Measurements from ENCODE around the gene ZNF215.
"Not testable (repeated sequence)": the region's sequence is repeated elsewhere in the genome, so short reads cannot be mapped to it uniquely, and the experiment has no call there.

Gene ZNF215

DNA sequence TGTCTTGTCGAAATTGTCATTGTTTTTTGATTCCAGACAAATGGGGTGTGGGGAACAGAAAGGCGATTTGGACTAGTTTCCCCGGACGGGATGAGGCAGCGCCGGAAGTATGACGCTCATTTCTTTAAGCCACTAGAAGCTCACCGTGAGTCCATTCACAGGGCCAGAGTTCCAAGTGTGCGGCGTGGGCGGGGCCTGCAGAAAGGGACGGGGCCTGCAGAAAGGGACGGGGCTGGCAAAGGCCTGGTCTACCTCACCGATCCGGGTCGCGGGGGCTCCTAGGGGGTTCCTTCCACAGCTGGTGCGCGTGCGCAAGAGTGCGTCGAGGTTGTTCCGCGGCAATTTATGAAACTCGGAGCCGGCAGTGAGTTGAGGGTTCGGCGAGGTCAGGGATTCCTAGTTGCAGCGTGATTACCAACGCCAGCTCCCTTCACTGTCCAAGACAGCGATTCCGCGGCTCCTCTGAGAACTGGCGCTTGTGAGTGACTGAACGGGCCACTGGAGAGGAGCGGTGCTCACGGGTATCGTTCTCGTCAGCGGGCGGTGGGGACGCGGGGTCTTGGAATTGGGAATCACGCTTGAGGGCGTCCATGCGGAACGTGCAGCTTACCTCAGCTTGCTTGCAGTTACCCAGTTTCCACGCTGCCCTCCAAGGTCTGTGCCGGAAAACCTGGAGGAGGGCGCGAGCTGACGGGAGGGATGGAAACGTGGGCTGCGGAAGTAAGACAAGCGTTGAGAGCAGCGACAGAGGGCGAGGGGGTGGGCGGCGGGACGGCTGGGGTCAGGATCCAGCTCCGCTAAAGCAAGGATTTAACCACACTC, at the start of gene ZNF215:
Gene ZNF215 (plus strand): TSS at position 219 of the 822 bp plus-strand sequence. CDS start 5,847 bp downstream, outside the sequence.
- no peaks in the 10 kb centered on the region for H3K36me3 ChIP-seq (ENCODE audit: control insufficient read depth in 2 of 2, insufficient read depth in 2 of 2, low read length in 2 of 2)
- H3K9me3 ChIP-seq (ENCODE audit: control insufficient read depth in 2 of 2, low read length in 2 of 2) = no peaks in the 10 kb centered on the region
- peak within 1 kb of the TSS; percentile 78 to 80 for H3K4me3 ChIP-seq (ENCODE audit: low read length in 2 of 2)
- peak within 1 kb of the TSS; percentile 39 to 48 for H3K9ac ChIP-seq (ENCODE audit: low read length in 2 of 2)
- peaks cover 0 to 15% of the 10 kb centered on the region in 2 donors for H3K27me3 ChIP-seq (ENCODE audit: control insufficient read depth in 1 of 2, insufficient read depth in 2 of 2, low read length in 2 of 2)
- no peak within 1 kb of the TSS for H3K27ac ChIP-seq (ENCODE audit: low read length)
- peaks cover 6% of the 10 kb centered on the region for H3K4me1 ChIP-seq (ENCODE audit: control insufficient read depth, insufficient read depth, low read length)

GRCh38 chr11:6876914-6877313, 49.3 kb upstream of the ZNF215 start:
- H3K27me3 ChIP-seq (ENCODE audit: control insufficient read depth in 1 of 2, insufficient read depth in 2 of 2, low read length in 2 of 2) = no peaks in the 10 kb centered on the region
- H3K36me3 ChIP-seq (ENCODE audit: control insufficient read depth in 2 of 2, insufficient read depth in 2 of 2, low read length in 2 of 2) = no peaks in the 10 kb centered on the region
- no peak overlapping the region for H3K4me3 ChIP-seq (ENCODE audit: low read length in 2 of 2)
- H3K4me1 ChIP-seq (ENCODE audit: control insufficient read depth, insufficient read depth, low read length) = no peaks in the 10 kb centered on the region
- no peak overlapping the region for H3K9ac ChIP-seq (ENCODE audit: low read length in 2 of 2)
- no peak overlapping the region for H3K27ac ChIP-seq (ENCODE audit: low read length)
- H3K9me3 ChIP-seq (ENCODE audit: control insufficient read depth in 2 of 2, low read length in 2 of 2) = peaks cover 0 to 5% of the 10 kb centered on the region in 2 donors

DNA sequence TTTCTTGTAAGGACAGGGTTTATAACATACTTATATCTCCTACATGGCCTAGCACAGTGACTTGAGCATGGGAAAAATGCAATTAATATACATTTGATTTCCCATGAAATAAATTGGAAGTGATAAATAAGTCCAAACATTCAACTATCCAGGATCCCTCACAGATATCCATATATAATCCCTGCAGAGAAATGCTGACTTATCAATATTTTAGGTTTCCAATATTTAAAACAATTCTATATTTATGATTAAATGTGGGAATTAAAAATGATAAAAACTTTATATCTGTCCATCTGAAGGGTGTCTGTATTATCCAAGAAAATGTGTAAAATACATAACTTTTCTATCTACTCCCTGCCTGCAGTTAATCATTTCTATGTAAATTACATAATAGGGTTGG, 43.5 kb upstream of the ZNF215 start:
- no peaks in the 10 kb centered on the region for H3K9me3 ChIP-seq (ENCODE audit: control insufficient read depth in 2 of 2, low read length in 2 of 2)
- H3K27ac ChIP-seq (ENCODE audit: low read length) = no peak overlapping the region
- no peak overlapping the region for H3K9ac ChIP-seq (ENCODE audit: low read length in 2 of 2)
- peaks cover 0 to 2% of the 10 kb centered on the region in 2 donors for H3K27me3 ChIP-seq (ENCODE audit: control insufficient read depth in 1 of 2, insufficient read depth in 2 of 2, low read length in 2 of 2)
- no peaks in the 10 kb centered on the region for H3K4me1 ChIP-seq (ENCODE audit: control insufficient read depth, insufficient read depth, low read length)
- no peak overlapping the region for H3K4me3 ChIP-seq (ENCODE audit: low read length in 2 of 2)
- H3K36me3 ChIP-seq (ENCODE audit: control insufficient read depth in 2 of 2, insufficient read depth in 2 of 2, low read length in 2 of 2) = no peaks in the 10 kb centered on the region

DNA sequence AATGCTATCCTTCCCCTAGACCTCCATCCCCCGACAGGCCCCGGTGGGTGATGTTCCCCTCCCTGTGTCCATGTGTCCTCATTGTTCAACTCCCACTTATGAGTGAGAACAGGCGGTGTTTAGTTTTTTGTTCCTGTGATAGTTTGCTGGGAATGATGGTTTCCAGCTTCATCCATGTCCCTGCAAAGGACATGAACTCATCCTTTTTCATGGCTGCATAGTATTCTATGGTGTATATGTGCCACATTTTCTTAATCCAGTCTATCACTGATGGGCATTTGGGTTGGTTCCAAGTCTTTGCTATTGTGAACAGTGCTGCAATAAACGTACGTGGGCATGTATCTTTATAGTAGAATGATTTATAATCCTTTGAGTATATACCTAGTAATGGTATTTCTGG, 38.5 kb upstream of the ZNF215 start:
- H3K27ac ChIP-seq (ENCODE audit: low read length); H3K9ac ChIP-seq (ENCODE audit: low read length in 2 of 2); H3K36me3 ChIP-seq (ENCODE audit: control insufficient read depth in 2 of 2, insufficient read depth in 2 of 2, low read length in 2 of 2): not testable (repeated sequence)

DNA sequence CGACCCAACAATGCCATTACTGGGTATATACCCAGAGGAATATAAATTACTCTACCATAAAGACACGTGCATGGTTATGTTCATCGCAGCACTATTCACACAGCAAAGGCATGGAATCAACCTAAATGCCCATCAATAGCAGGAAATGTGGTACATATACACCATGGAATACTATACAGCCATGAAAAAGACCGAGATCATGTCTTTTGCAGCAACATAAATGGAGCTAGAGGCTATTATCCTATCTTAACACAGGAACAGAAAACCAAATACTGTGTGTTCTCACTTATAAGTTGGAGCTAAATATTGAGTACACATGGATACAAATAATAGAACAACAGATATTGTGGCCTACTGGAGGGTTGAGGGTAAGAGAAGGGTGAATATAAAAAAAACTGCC, 37.4 kb upstream of the ZNF215 start:
- no peaks in the 10 kb centered on the region for H3K36me3 ChIP-seq (ENCODE audit: control insufficient read depth in 2 of 2, insufficient read depth in 2 of 2, low read length in 2 of 2)

More for the DNA sequence above, 38.5 kb upstream of the ZNF215 start:
- H3K4me3 ChIP-seq (ENCODE audit: low read length in 2 of 2); H3K4me1 ChIP-seq (ENCODE audit: control insufficient read depth, insufficient read depth, low read length); H3K9me3 ChIP-seq (ENCODE audit: control insufficient read depth in 2 of 2, low read length in 2 of 2); H3K27me3 ChIP-seq (ENCODE audit: control insufficient read depth in 1 of 2, insufficient read depth in 2 of 2, low read length in 2 of 2): not testable (repeated sequence)

DNA sequence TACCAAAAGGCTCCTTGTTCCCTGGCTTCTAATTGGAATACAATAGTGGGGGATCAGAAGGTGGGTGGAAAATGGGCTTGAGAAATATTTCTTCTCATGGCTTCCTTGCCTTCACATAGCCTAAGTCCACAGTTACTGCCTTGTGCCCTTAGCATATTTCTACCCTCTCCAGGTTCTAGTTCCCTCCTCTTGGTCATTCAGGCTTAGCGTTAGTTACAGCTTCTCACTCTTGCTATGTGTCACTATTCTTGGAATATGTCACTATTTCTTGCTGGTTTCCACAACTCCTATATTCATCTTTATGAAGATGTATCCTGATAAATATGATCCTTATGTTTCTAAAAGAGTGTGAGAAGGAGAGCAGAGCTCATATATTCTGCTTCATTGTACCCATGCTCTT, 36.4 kb upstream of the ZNF215 start:
- no peak overlapping the region for H3K9ac ChIP-seq (ENCODE audit: low read length in 2 of 2)

More for the DNA sequence above, 37.4 kb upstream of the ZNF215 start:
- no peak overlapping the region for H3K4me3 ChIP-seq (ENCODE audit: low read length in 2 of 2)
- H3K27me3 ChIP-seq (ENCODE audit: control insufficient read depth in 1 of 2, insufficient read depth in 2 of 2, low read length in 2 of 2) = peaks cover 0 to 2% of the 10 kb centered on the region in 2 donors
- H3K9me3 ChIP-seq (ENCODE audit: control insufficient read depth in 2 of 2, low read length in 2 of 2) = peaks cover 0 to 3% of the 10 kb centered on the region in 2 donors
- H3K4me1 ChIP-seq (ENCODE audit: control insufficient read depth, insufficient read depth, low read length) = no peaks in the 10 kb centered on the region
- no peak overlapping the region for H3K27ac ChIP-seq (ENCODE audit: low read length)
- H3K9ac ChIP-seq (ENCODE audit: low read length in 2 of 2) = no peak overlapping the region

GRCh38 chr11:6892400-6892799, 33.8 kb upstream of the ZNF215 start, which contains the start of gene OR2D2:
Gene OR2D2, minus strand, starts transcription at chr11:6892500. Its CDS starts 0 bp downstream, at chr11:6892500.
- H3K9me3 ChIP-seq (ENCODE audit: control insufficient read depth in 2 of 2, low read length in 2 of 2) = peaks cover 0 to 3% of the 10 kb centered on the region in 2 donors
- H3K9ac ChIP-seq (ENCODE audit: low read length in 2 of 2) = no peak within 1 kb of the TSS
- no peak within 1 kb of the TSS for H3K4me3 ChIP-seq (ENCODE audit: low read length in 2 of 2)
- no peaks in the 10 kb centered on the region for H3K4me1 ChIP-seq (ENCODE audit: control insufficient read depth, insufficient read depth, low read length)
- peaks cover 0 to 2% of the 10 kb centered on the region in 2 donors for H3K27me3 ChIP-seq (ENCODE audit: control insufficient read depth in 1 of 2, insufficient read depth in 2 of 2, low read length in 2 of 2)
- H3K36me3 ChIP-seq (ENCODE audit: control insufficient read depth in 2 of 2, insufficient read depth in 2 of 2, low read length in 2 of 2) = no peaks in the 10 kb centered on the region
- no peak within 1 kb of the TSS for H3K27ac ChIP-seq (ENCODE audit: low read length)

More for the DNA sequence above, 36.4 kb upstream of the ZNF215 start:
- H3K4me3 ChIP-seq (ENCODE audit: low read length in 2 of 2) = no peak overlapping the region
- peaks cover 0 to 2% of the 10 kb centered on the region in 2 donors for H3K27me3 ChIP-seq (ENCODE audit: control insufficient read depth in 1 of 2, insufficient read depth in 2 of 2, low read length in 2 of 2)
- H3K27ac ChIP-seq (ENCODE audit: low read length) = no peak overlapping the region
- no peaks in the 10 kb centered on the region for H3K36me3 ChIP-seq (ENCODE audit: control insufficient read depth in 2 of 2, insufficient read depth in 2 of 2, low read length in 2 of 2)
- peaks cover 0 to 3% of the 10 kb centered on the region in 2 donors for H3K9me3 ChIP-seq (ENCODE audit: control insufficient read depth in 2 of 2, low read length in 2 of 2)
- no peaks in the 10 kb centered on the region for H3K4me1 ChIP-seq (ENCODE audit: control insufficient read depth, insufficient read depth, low read length)

DNA sequence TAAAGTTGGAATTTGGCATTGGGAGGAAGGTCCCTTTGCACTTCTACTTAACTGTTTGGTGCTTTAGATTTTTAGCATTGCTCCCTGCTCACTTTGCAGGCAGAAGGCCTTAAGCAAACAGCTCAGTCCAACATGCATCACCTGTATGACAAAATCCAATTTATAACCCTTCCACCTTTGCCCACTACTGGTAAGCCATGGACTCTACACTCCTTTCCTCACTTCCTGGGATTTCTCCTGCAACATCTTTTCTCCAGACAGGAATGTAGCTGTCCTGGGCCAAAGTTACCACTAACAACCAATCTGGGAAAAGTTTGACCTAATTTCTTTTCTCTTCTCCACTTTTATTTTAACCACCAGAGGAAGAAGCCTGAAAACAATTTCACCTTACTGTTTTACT, 32.1 kb upstream of the ZNF215 start:
- Histone ChIP-seq H3K36me3 (ENCODE audit: control insufficient read depth in 2 of 2, insufficient read depth in 2 of 2, low read length in 2 of 2) (no peaks in the 10 kb centered on the region), H3K4me3 (ENCODE audit: low read length in 2 of 2) (no peak overlapping the region), H3K9ac (ENCODE audit: low read length in 2 of 2) (no peak overlapping the region), H3K27me3 (ENCODE audit: control insufficient read depth in 1 of 2, insufficient read depth in 2 of 2, low read length in 2 of 2) (peaks cover 0 to 2% of the 10 kb centered on the region in 2 donors), H3K9me3 (ENCODE audit: control insufficient read depth in 2 of 2, low read length in 2 of 2) (no peaks in the 10 kb centered on the region), H3K4me1 (ENCODE audit: control insufficient read depth, insufficient read depth, low read length) (no peaks in the 10 kb centered on the region), H3K27ac (ENCODE audit: low read length) (no peak overlapping the region)

- Histone ChIP-seq H3K27me3 (ENCODE audit: control insufficient read depth in 1 of 2, insufficient read depth in 2 of 2, low read length in 2 of 2) (peaks cover 0 to 2% of the 10 kb centered on the region in 2 donors), H3K4me1 (ENCODE audit: control insufficient read depth, insufficient read depth, low read length) (no peaks in the 10 kb centered on the region), H3K27ac (ENCODE audit: low read length) (no peak overlapping the region), H3K36me3 (ENCODE audit: control insufficient read depth in 2 of 2, insufficient read depth in 2 of 2, low read length in 2 of 2) (no peaks in the 10 kb centered on the region), H3K4me3 (ENCODE audit: low read length in 2 of 2) (no peak overlapping the region), H3K9me3 (ENCODE audit: control insufficient read depth in 2 of 2, low read length in 2 of 2) (no peaks in the 10 kb centered on the region), H3K9ac (ENCODE audit: low read length in 2 of 2) (no peak overlapping the region)
Observed at GRCh38 chr11:6895010-6895409, 31.2 kb upstream of the ZNF215 start.

- no peak overlapping the region for H3K9ac ChIP-seq (ENCODE audit: low read length in 2 of 2)
- no peaks in the 10 kb centered on the region for H3K36me3 ChIP-seq (ENCODE audit: control insufficient read depth in 2 of 2, insufficient read depth in 2 of 2, low read length in 2 of 2)
- H3K4me3 ChIP-seq (ENCODE audit: low read length in 2 of 2) = no peak overlapping the region
- H3K9me3 ChIP-seq (ENCODE audit: control insufficient read depth in 2 of 2, low read length in 2 of 2) = no peaks in the 10 kb centered on the region
- H3K4me1 ChIP-seq (ENCODE audit: control insufficient read depth, insufficient read depth, low read length) = no peaks in the 10 kb centered on the region
- no peak overlapping the region for H3K27ac ChIP-seq (ENCODE audit: low read length)
- H3K27me3 ChIP-seq (ENCODE audit: control insufficient read depth in 1 of 2, insufficient read depth in 2 of 2, low read length in 2 of 2) = no peaks in the 10 kb centered on the region
Observed at GRCh38 chr11:6898911-6899310, 27.3 kb upstream of the ZNF215 start.
